ENCODE results near the gene COPG1. TPM values are rescaled to one million over a fixed set of nuclear protein-coding genes. Genes with fewer than 3 reads are reported as not detected.
"Not testable (repeated sequence)": the region's sequence is repeated elsewhere in the genome, so short reads cannot be mapped to it uniquely, and the experiment has no call there.

Gene COPG1
- total RNA-seq, 3 donors from 2014 or later (not counting 1 experiment from before 2014, with no cell fraction given), result 127 to 141 (median 135) TPM

DNA sequence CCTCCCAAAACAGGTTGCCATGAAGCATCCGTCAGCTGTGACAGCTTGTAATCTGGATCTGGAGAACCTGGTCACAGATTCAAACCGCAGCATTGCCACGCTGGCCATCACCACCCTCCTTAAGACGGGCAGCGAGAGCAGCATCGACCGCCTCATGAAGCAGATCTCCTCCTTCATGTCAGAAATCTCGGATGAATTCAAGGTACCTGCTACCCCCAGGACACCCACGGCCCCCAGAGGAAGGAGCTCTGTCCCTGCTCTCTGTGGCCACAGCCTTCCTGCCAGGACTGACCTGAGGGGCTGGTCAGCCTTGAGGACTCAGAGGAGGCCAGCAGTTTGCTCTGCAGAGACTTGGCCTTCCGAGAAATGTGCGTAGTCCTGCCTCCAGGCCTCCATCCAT, 11.2 kb downstream of the COPG1 start:
- H3K4me1 ChIP-seq (ENCODE audit: control insufficient read depth, insufficient read depth, low read length), result no peaks in the 10 kb centered on the region
- Mint-ChIP-seq H3K27me3 (ENCODE audit: low read depth in 2 of 2) (no peaks in the 10 kb centered on the region), H3K9me3 (no peaks in the 10 kb centered on the region), H3K4me3 (no peak overlapping the region), H3K4me1 (peaks cover 11 to 28% of the 10 kb centered on the region in 2 donors), H3K27ac (peak overlapping the region in 1 of 2 donors; percentile 25), H3K36me3 (peaks cover 28% of the 10 kb centered on the region)
- no peak overlapping the region for H3K27ac ChIP-seq (ENCODE audit: low read length)
- DNase-seq (no peak), ATAC-seq (no peak)
- peaks cover 88% of the 10 kb centered on the region for H3K36me3 ChIP-seq (ENCODE audit: control insufficient read depth, insufficient read depth, low read length)
- TF ChIP-seq, protein P1, sequence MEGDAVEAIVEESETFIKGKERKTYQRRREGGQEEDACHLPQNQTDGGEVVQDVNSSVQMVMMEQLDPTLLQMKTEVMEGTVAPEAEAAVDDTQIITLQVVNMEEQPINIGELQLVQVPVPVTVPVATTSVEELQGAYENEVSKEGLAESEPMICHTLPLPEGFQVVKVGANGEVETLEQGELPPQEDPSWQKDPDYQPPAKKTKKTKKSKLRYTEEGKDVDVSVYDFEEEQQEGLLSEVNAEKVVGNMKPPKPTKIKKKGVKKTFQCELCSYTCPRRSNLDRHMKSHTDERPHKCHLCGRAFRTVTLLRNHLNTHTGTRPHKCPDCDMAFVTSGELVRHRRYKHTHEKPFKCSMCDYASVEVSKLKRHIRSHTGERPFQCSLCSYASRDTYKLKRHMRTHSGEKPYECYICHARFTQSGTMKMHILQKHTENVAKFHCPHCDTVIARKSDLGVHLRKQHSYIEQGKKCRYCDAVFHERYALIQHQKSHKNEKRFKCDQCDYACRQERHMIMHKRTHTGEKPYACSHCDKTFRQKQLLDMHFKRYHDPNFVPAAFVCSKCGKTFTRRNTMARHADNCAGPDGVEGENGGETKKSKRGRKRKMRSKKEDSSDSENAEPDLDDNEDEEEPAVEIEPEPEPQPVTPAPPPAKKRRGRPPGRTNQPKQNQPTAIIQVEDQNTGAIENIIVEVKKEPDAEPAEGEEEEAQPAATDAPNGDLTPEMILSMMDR (IDR thresholded peaks at IDR 0.05), result no peak
- WGBS (ENCODE audit: insufficient coverage), result 97% methylated on average over 11 of the region's 11 CpGs
- no peak overlapping the region for H3K4me3 ChIP-seq (ENCODE audit: low read length)
- H3K9me3 ChIP-seq (ENCODE audit: control insufficient read depth, insufficient read depth, low read length), result no peaks in the 10 kb centered on the region
- no peaks in the 10 kb centered on the region for H3K27me3 ChIP-seq (ENCODE audit: control insufficient read depth, insufficient read depth, low read length)
- intact Hi-C loops (cut with micrococcal nuclease), result no loop called here

DNA sequence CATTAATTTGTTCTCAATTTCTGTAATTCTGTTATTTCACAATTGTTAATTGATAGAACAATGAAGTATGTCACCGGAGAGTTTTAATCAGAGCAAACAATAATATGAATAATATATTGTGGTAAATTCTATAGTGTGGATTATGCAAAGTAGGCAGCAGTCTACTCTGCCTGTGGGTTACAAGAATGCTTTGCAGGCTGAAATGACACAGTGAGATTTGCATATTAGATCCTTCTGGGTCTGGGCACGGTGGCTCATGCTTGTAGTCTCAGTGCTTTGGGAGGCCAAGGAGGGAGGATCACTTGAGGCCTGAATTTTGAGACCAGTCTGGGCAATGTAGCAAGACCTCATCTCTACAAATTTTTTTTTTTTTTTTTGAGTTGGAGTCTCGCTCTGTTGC, 12.5 kb downstream of the COPG1 start:
- Histone ChIP-seq H3K4me1 (ENCODE audit: control insufficient read depth, insufficient read depth, low read length) (no peaks in the 10 kb centered on the region), H3K27me3 (ENCODE audit: control insufficient read depth, insufficient read depth, low read length) (no peaks in the 10 kb centered on the region), H3K9me3 (ENCODE audit: control insufficient read depth, insufficient read depth, low read length) (no peaks in the 10 kb centered on the region), H3K4me3 (ENCODE audit: low read length) (no peak overlapping the region), H3K27ac (ENCODE audit: low read length) (no peak overlapping the region), H3K36me3 (ENCODE audit: control insufficient read depth, insufficient read depth, low read length) (peaks cover 86% of the 10 kb centered on the region)
- WGBS (ENCODE audit: insufficient coverage), result 90% methylated on average over 3 of the region's 3 CpGs
- DNase-seq (no peak), ATAC-seq (no peak)
- peaks cover 36% of the 10 kb centered on the region for H3K36me3 Mint-ChIP-seq
- no peaks in the 10 kb centered on the region for H3K9me3 Mint-ChIP-seq
- H3K27me3 Mint-ChIP-seq (ENCODE audit: low read depth in 2 of 2), result no peaks in the 10 kb centered on the region
- no peak overlapping the region for H3K27ac Mint-ChIP-seq
- TF ChIP-seq, protein P1 (IDR thresholded peaks at IDR 0.05), result no peak
- no peak overlapping the region for H3K4me3 Mint-ChIP-seq
- intact Hi-C loops (cut with micrococcal nuclease), result no loop called here
- H3K4me1 Mint-ChIP-seq, result peaks cover 11 to 23% of the 10 kb centered on the region in 2 donors

DNA sequence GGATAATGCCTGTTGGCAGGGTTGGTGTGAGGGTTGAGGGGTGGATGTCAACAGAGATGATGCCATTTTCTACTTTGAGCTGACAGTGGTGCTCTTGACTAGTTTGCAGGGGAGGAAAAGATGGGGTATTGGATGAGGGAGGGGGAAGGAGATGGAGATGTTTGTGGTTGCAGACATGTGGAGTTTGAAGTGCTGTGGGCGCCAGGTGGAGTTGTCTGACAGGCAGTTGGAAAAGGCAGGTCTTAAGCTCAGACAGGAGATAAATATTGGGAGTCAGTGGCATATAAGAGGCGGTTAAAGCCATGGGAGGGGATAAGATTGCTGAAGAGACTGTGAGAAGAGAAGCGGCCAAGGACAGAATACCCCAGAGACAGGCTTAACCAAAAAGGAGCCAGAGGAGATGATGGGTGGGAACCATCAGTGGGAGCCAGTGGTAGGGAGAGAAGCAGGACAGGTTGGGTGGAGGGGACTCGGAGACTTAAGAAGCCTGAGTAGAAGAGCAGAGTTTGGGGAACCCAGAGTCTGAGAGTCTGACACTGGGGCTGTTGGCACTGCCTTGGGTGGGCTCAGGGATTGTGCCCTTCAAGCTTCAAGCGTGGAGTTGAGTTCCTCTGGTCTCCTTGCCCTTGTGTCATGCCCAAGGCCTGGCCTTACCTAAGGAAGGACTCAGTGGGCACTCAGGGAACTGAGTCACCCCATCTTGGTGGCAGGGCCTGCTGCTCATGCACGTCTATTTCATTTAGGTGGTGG, 13.9 kb downstream of the COPG1 start:
- peaks cover 11 to 23% of the 10 kb centered on the region in 2 donors for H3K4me1 Mint-ChIP-seq
- no peaks in the 10 kb centered on the region for H3K27me3 Mint-ChIP-seq (ENCODE audit: low read depth in 2 of 2)
- no peaks in the 10 kb centered on the region for H3K4me1 ChIP-seq (ENCODE audit: control insufficient read depth, insufficient read depth, low read length)
- WGBS (ENCODE audit: insufficient coverage), result 94% methylated on average over 6 of the region's 6 CpGs
- no peak overlapping the region for H3K4me3 ChIP-seq (ENCODE audit: low read length)
- no peak for ATAC-seq
- no peak overlapping the region for H3K27ac ChIP-seq (ENCODE audit: low read length)
- peak overlapping the region in 1 of 2 donors; percentile 52 for H3K27ac Mint-ChIP-seq
- peaks cover 85% of the 10 kb centered on the region for H3K36me3 ChIP-seq (ENCODE audit: control insufficient read depth, insufficient read depth, low read length)
- H3K27me3 ChIP-seq (ENCODE audit: control insufficient read depth, insufficient read depth, low read length), result no peaks in the 10 kb centered on the region
- intact Hi-C loops (cut with micrococcal nuclease), result no loop called here
- no peak overlapping the region for H3K4me3 Mint-ChIP-seq
- peaks cover 37% of the 10 kb centered on the region for H3K36me3 Mint-ChIP-seq
- H3K9me3 Mint-ChIP-seq, result no peaks in the 10 kb centered on the region
- no peak for DNase-seq
- no peaks in the 10 kb centered on the region for H3K9me3 ChIP-seq (ENCODE audit: control insufficient read depth, insufficient read depth, low read length)
- TF ChIP-seq, protein P1 (IDR thresholded peaks at IDR 0.05), result no peak

DNA sequence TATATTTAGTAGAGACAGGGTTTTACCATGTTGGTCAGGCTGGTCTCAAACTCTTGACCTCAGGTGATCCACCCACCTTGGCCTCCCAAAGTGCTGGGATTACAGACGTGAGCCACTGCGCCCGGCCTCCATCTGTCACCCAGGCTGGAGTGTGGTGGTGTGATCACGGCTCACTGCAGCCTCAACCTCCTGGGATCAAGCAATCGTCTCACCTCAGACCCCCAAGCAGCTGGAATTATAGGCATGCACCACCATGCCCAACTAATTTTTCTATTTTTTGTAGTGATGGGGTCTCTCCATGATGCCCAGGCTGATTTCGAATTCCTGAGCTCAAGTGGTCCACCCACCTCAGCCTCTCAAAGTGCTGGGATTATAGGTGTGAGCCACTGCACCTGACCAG, 15.6 kb downstream of the COPG1 start:
- ATAC-seq; H3K4me3 ChIP-seq (ENCODE audit: low read length); H3K4me1 ChIP-seq (ENCODE audit: control insufficient read depth, insufficient read depth, low read length); H3K9me3 Mint-ChIP-seq; H3K27ac Mint-ChIP-seq; intact Hi-C loops (cut with micrococcal nuclease); H3K27ac ChIP-seq (ENCODE audit: low read length); DNase-seq; H3K27me3 ChIP-seq (ENCODE audit: control insufficient read depth, insufficient read depth, low read length); H3K9me3 ChIP-seq (ENCODE audit: control insufficient read depth, insufficient read depth, low read length); H3K27me3 Mint-ChIP-seq (ENCODE audit: low read depth in 2 of 2); H3K4me3 Mint-ChIP-seq: not testable (repeated sequence)
- Mint-ChIP-seq H3K36me3 (peaks cover 44% of the 10 kb centered on the region), H3K4me1 (peaks cover 11 to 17% of the 10 kb centered on the region in 2 donors)
- 98% methylated on average over 6 of the region's 6 CpGs for WGBS (ENCODE audit: insufficient coverage)
- peaks cover 89% of the 10 kb centered on the region for H3K36me3 ChIP-seq (ENCODE audit: control insufficient read depth, insufficient read depth, low read length)
